HG03060 (cell line): ENCODE results near the gene ACRBP.

Experiments
- ATAC-seq: cut with Tn5 transposase; IDR thresholded peaks from one replicate; pipeline ENCODE4 v1.9.1; 2021; ENCODE audit warnings: low read depth, moderate number of reproducible peaks; ENCODE audit not compliant: unreplicated experiment

The ACRBP gene

DNA sequence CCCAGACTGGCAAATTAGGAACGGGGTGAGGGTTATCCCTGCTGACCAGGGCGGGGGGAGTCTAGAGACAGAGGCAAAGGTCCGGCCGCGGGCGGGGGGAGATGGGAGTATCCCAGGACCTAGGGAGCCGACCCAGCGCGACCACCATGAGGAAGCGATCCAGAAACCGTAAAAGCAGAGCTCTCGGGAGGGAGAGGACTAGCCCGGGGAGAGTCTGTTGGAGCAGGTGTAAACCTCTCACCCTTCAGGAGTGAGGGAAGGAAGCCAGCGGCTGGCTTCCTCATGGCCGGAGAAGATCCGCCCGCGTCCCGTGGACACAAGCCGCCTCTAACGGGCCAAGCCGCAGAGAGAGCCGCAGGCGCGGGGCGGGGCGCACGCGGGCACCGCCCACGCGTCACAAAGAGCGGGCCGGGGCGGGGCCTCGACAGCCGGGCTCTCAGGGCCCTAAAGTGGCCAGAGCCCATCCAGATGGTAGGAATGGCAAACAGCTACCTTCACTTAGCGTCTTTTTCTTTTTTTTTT lies at the start of gene ACRBP:
ACRBP (minus strand) TSS at position 350 of the 522 bp plus-strand sequence; CDS start at position 284, 66 bp downstream.
- ATAC-seq, result no peak

DNA sequence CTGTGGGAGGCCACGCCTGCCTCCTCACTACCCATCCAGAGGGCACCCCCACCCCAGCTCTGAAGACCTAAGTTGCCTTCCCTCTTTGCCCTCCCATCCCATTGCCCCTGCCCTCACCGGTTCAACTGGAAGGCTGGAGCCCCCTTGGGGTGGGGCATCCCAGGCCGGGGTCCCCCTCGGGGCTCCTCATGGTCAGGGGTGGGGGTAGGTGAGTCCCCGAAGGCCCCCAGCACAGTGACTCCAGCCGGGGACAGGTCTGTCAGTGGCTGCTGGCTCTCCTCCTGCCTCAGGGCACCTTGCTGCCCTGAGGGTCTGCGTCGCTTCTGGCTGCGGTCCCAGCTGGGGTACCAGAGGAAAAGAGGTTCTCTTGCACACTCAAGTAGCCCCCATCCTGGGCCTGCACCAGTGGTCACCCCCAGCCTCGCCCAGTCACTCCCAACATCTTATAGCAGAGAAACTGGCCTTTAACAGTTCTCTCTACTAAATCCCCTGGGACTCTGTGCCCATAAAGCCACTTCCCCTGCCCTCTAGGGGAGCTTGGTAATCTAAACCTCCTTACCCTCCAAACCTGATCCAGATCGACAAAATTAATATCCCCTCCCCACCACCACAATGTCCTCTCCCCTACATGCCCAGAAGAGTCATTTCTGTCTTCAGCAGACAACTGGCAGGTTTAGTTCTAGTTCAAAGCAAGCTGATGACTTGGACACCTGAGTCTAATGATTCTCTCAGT lies 48.2 kb upstream of the ACRBP start:
- ATAC-seq, result no peak

DNA sequence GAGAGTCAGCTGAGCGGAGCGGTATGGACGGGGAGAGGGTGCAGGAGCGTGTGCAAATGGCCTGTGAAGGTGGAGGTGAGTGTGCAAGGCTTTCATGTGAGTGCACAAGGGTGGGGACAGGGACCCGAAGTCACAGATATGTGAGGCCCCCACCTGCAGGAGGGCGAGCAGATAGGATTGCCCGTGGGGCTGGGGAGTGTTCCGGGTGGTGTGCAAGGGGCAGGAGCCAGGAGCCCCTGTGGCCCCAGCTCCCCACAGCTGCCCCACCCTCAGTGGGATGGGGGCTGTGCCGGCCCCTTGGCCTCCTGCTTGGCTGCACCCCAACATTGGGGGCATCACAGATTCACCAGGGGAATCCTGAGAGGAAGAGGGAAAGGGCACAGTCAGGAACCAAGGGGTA lies 47.5 kb upstream of the ACRBP start:
- ATAC-seq, result no peak

GRCh38 chr12:6693832-6694355 lies 46.7 kb upstream of the ACRBP start:
- ATAC-seq, result no peak

DNA sequence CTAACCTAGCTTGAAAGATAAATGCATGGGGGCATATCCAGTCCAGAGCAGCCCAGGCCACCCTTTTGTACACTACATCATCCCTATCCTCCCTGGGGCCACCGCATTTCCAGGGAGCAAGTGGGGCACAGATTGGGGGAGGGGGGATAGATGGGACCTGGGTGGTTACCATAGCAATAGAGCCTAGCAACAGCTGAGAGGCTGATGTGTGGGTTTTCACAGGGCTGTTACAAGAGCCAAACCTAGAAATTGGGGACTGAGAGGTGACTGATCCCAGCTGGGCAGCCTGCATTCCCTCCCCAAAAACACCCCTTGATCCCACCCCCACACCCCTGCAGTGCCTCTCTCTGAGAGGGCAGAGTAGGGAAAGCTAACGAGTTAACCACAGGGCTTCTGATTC lies 45.7 kb upstream of the ACRBP start:
- ATAC-seq, result no peak

DNA sequence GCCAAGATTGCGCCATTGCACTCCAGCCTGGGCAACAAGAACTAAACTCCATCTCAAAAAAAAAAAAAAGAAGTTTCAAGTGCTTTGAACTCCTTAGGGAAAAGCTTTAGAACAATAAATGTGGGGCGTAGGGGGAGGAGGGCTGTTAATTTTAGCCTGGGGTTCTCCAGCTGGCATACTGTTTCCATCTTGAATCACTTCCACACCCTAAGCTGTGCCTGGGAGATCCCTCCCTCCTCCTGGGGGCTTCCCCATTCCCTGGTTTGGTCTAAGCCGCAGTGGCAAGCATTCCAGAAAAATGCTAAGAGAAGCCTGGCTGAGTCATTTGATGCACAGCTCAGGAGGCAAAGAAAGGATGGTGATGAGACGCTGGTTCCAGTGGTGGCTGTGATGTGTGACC lies 44.2 kb upstream of the ACRBP start:
- no peak for ATAC-seq

- peak; percentile 70 for ATAC-seq
Measured at GRCh38 chr12:6688999-6689882, 42.0 kb upstream of the ACRBP start, which contains the start of gene ZNF384. ZNF384 (minus strand) TSS chr12:6689375; CDS start chr12:6679520, 9,855 bp downstream.

- ATAC-seq, result peak; percentile 9
Measured at GRCh38 chr12:6688543-6688998, 41.3 kb upstream of the ACRBP start.

DNA sequence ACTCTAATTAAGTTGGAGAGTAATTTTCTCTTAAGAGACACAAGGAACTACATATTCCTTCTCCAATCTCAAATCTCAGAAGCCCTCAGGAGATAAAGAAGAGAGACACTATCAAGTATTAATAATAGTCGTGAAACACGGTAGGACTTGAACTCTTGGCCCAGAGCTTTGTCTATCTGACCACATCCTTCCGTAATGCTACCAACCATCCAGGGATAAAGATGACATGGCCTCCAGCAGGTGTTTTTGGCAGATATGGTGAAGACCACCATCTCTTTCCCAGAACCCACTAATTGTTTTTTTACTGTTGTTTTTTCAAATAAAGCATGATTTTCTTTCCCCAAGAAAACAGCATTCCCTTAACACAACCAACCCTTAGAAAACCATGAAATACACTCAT lies 38.6 kb upstream of the ACRBP start:
- no peak for ATAC-seq

- no peak for ATAC-seq
Measured at GRCh38 chr12:6684609-6685008, 37.4 kb upstream of the ACRBP start.

- ATAC-seq, result no peak
Measured at GRCh38 chr12:6676962-6677361, 29.7 kb upstream of the ACRBP start.

DNA sequence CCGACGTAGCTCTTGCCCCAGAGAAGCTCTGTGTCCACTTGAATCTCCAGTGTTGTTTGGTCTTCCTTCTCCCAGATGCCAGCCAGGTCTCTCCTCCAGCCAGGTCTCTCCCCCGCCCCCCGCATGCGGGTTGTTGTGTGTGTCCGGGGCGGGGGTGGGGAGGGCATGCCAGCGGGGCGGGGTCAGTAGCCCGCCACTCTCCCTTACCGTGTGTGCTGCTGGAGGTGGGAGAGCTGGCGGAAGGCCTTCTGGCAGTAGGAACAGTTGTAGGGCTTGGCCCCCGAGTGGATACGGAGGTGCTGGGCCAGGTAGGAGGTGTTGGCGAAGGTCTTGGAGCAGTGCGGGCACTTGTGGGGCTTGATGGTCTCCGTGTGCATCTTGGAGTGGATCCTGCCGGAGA lies 24.9 kb upstream of the ACRBP start:
- ATAC-seq, result no peak

DNA sequence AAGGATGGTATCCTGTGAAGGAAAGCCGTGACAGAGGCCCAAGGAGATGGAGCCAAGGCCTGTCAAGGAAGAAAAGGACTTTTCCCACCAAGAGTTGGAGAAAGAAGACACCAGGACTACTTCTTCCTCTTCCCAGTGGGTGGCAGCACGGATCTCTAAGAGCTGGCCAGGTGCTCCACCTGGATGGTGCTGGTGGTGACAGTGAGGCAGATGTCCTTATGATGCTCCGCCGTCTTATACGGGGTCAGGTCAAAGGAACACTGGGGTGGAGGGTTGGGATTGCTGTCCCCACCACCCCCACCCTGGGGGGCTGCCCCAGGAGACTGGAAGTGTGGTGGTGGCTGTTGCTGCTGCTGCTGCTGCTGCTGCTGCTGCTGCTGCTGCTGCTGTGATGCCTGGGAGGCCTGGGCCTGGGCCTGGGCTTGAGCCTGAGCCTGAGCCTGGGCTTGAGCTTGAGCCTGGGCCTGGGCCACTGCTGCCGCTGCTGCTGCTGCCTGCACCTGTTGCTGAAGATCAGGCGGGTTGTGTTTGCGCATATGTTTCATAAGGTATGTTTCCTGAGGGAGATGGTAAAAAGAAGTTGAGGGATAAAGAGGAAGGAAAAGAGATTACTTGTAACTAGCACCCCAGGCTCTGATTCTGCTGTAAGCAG lies 20.5 kb upstream of the ACRBP start:
- ATAC-seq, result no peak

GRCh38 chr12:6666211-6666610 lies 19.0 kb upstream of the ACRBP start:
- ATAC-seq, result no peak

- ATAC-seq, result no peak
Measured at GRCh38 chr12:6664902-6665301, 17.7 kb upstream of the ACRBP start.

GRCh38 chr12:6662906-6663742 lies 15.9 kb upstream of the ACRBP start, which contains the start of gene ING4:
ING4 (minus strand) TSS chr12:6663119; CDS start chr12:6663101, 18 bp downstream.
- ATAC-seq, result peak; percentile 84

DNA sequence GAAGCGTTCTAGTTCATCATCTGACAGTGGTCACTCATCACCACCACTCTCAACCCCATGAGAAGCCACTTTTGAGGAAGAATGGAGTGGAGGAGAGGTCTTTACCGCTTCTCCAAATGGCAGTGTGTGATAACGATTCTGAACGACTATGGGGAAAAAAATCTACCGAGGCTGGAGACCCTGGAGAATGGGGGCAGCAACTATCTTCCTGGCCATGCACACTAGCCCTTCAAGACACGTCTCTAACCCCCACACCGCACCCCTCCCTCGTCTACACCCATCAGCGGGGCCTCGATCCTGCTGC lies 15.3 kb upstream of the ACRBP start:
- no peak for ATAC-seq

- ATAC-seq, result no peak
Measured at GRCh38 chr12:6653987-6654386, 6.8 kb upstream of the ACRBP start.

DNA sequence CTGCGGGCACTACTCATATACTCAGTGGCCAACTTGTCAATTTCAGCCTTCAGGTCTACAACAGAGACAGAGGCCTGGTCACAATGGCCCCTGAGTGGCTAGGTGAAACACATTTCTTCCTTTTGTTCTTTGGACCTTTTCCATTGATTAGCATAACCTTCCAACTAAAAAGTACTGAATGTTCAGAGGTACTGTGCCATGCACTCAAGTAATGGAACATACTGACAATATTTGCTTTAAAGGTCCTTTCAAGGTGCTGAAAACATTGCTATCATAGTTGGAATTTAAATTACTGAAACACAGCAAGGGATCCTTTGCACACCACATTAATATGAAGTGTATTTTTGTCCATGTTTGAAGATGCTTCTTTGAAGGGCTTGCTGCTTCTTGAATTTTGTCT lies 6.1 kb upstream of the ACRBP start:
- ATAC-seq, result no peak

DNA sequence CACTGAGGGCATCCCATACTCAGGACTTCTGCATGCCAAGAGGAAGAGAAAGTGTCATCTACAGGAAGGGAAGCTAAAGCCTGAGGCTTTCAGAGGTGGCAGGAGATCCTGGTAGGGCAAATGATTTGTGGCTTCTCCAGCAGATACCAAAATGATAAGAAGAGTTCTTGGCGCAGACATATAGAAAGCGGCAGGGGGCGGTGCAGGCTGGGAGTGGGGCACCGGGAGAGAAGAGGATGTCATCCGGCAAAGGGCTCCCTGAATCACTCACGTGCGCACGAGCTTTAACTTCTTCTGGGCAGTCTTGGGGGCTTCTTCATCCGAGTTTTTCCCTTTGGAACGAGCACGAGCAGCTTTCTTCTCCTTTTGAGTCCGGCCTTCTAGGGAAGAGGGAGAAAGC lies 5.2 kb upstream of the ACRBP start:
- no peak for ATAC-seq
